Measurements from ENCODE around the gene ECHDC1.

DNA sequence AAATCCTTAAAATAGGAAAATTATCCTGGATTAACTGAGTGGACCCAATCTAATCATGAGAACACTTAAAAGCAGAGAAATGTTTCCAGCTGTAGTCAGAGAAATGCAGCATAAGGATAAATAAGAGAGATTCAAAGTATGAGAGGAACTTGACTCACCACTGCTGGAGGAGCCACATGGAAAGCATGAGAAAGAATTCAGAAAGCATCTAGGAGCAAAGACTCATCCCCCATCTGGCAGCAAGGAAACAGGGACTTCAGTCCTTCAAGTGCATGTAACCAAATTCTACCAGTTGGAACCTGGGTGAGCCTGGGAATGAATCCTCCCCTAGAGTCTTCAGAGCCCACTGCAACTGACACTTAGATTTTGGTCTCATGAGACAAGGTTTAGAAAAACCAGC is 43.0 kb downstream of the ECHDC1 start:
- TF ChIP-seq, protein P1, sequence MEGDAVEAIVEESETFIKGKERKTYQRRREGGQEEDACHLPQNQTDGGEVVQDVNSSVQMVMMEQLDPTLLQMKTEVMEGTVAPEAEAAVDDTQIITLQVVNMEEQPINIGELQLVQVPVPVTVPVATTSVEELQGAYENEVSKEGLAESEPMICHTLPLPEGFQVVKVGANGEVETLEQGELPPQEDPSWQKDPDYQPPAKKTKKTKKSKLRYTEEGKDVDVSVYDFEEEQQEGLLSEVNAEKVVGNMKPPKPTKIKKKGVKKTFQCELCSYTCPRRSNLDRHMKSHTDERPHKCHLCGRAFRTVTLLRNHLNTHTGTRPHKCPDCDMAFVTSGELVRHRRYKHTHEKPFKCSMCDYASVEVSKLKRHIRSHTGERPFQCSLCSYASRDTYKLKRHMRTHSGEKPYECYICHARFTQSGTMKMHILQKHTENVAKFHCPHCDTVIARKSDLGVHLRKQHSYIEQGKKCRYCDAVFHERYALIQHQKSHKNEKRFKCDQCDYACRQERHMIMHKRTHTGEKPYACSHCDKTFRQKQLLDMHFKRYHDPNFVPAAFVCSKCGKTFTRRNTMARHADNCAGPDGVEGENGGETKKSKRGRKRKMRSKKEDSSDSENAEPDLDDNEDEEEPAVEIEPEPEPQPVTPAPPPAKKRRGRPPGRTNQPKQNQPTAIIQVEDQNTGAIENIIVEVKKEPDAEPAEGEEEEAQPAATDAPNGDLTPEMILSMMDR (IDR thresholded peaks at IDR 0.05) = no peak
- TF ChIP-seq ZFX (IDR thresholded peaks at IDR 0.05; ENCODE audit: borderline replicate concordance) = no peak

All from 22Rv1 (cell line).